Aorta (tissue), 5 donors: ENCODE results near the gene CEP112. TPM values are rescaled to one million over a fixed set of nuclear protein-coding genes. Genes with fewer than 3 reads are reported as not detected.

Experiments used
- ATAC-seq: fragments of 200-7000 bp; cut with Tn5 transposase; one replicate; pipeline ENCODE4 v1.9.1; 2022; ENCODE audit warnings: moderate library complexity; ENCODE audit not compliant: low FRiP score
- DNase-seq, 2 donors: peaks; one replicate each; pipeline ENCODE4 v3.0.0-alpha.2; 2020
- H3K27ac ChIP-seq, 2 donors: one replicate each; pipeline ENCODE4 v1.5.1; 2013; ENCODE audit warnings: low read length in 2 of 2, mild to moderate bottlenecking in 2 of 2, moderate library complexity in 2 of 2, control low read depth in 1 of 2, inconsistent platforms in 1 of 2, low read depth in 1 of 2
- H3K27me3 ChIP-seq, 2 donors: one replicate each; pipeline ENCODE4 v1.6.1; 2013; ENCODE audit warnings: control low read depth in 1 of 2, low read length in 1 of 2, mild to moderate bottlenecking in 1 of 2, moderate library complexity in 1 of 2; ENCODE audit not compliant: insufficient read depth in 2 of 2, control insufficient read depth in 1 of 2
- H3K36me3 ChIP-seq, 2 donors: one replicate each; pipeline ENCODE4 v1.6.1; 2013; ENCODE audit warnings: control low read depth in 1 of 2, low read length in 1 of 2, mild to moderate bottlenecking in 1 of 2; ENCODE audit not compliant: insufficient read depth in 2 of 2, control insufficient read depth in 1 of 2
- H3K4me1 ChIP-seq, 2 donors: one replicate each; pipeline ENCODE4 v1.6.1; 2013; ENCODE audit warnings: low read length in 2 of 2, control low read depth in 1 of 2, mild to moderate bottlenecking in 1 of 2, moderate library complexity in 1 of 2; ENCODE audit not compliant: insufficient read depth in 2 of 2, control insufficient read depth in 1 of 2
- H3K4me3 ChIP-seq, 2 donors: one replicate each; pipeline ENCODE4 v1.5.1; 2013; ENCODE audit warnings: low read length in 2 of 2, control low read depth in 1 of 2, mild to moderate bottlenecking in 1 of 2
- H3K9me3 ChIP-seq: one replicate; pipeline ENCODE4 v1.6.1; 2013; ENCODE audit warnings: mild to moderate bottlenecking, low read length; ENCODE audit not compliant: control insufficient read depth
- WGBS, 2 donors: extraction: QIAGEN DNeasy Blood & Tissue Kit; methylation state at CpG; one replicate each; pipeline ENCODE4 v1.1.7; 2013; 5-methylcytosine and 5-hydroxymethylcytosine counted together
- intact Hi-C, 2 donors: fragments of 100-400 bp; cut with DNase I; formaldehyde crosslinking; loops; one replicate each; pipeline versions ENCODE4 v1.14.2 to v1.15.0; 2022
- polyA plus RNA-seq, 2 donors: library from polyadenylated mRNA; stranded (reverse); fragments of 200-250 nt; gene quantifications; one replicate each; pipeline ENCODE4 v1.2.3, GENCODE V29; 2013
- total RNA-seq, 2 donors: library from RNA; stranded (reverse); fragmentation: NEBNext Ultra II Directional; extraction: Animal tissue kit (Norgen Biotek cat#: 25700); gene quantifications; one replicate each; pipeline ENCODE4 v1.2.1, GENCODE V29; 2021
- donor health status: healthy with polysubstance abuse.
- donor health status: Bipolar disorder and iron deficiency.
- donor health status: DM: no; HTN: no; CAD: no.
- donor health status: DM: no; HTN: no; CAD: no.
- donor health status: DM: yes; HTN: yes; CAD: no.

Gene CEP112
- total and polyA plus RNA-seq, 4 donors = 17.5 to 47.5 (median 30.7) TPM

DNA sequence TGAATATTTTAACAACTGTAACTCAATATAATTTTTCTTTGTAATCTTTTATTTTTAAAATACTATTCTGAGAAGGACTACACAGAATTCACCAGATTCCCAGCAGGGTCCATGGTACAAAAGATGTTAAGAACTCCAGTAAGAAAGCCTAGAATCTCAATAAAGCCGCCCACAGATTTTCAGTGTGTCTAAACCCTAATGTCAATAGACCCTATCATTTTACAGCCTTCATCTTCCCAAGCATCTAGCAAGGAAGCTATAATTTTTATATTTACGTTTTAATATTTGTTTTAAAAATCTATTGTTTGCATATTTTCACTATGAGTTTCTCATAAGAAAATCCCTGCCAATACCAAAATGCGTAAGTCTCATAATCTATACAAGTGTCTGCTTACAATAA, 148.5 kb downstream of the CEP112 start:
- no peaks in the 10 kb centered on the region for H3K9me3 ChIP-seq
- no peaks in the 10 kb centered on the region for H3K36me3 ChIP-seq
- no peak overlapping the region for H3K4me3 ChIP-seq
- no peaks in the 10 kb centered on the region for H3K4me1 ChIP-seq
- ATAC-seq (no peak), DNase-seq (no peak)
- intact Hi-C loops = no loop called here
- H3K27ac ChIP-seq = no peak overlapping the region
- 75 to 93% methylated on average over 3 of the region's 3 CpGs for WGBS, 2 donors
- no peaks in the 10 kb centered on the region for H3K27me3 ChIP-seq

DNA sequence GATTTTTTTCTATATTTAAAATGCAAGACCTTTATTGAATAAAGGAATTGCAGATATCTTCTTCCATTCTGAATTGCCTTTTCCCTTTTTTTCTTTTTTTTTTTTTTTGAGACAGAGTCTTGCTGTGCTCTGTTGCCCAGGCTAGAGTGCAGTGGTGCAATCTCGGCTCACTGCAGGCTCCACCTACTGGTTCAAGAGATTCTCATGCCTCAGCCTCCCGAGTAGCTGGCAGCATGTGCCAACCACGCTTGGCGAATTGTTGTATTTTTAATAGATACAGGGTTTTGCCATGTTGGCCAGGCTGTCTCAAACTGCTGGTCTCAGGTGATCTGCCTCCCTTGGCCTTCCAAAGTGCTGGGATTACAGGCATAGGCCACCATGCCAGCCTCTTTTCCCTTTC, 151.5 kb downstream of the CEP112 start:
- Histone ChIP-seq H3K4me1 (no peaks in the 10 kb centered on the region), H3K36me3 (no peaks in the 10 kb centered on the region), H3K4me3 (no peak overlapping the region), H3K27me3 (no peaks in the 10 kb centered on the region), H3K27ac (no peak overlapping the region), H3K9me3 (no peaks in the 10 kb centered on the region)
- intact Hi-C loops = no loop called here
- no peak for DNase-seq
- 58 to 60% methylated on average over 4 of the region's 4 CpGs for WGBS, 2 donors
- ATAC-seq = no peak

DNA sequence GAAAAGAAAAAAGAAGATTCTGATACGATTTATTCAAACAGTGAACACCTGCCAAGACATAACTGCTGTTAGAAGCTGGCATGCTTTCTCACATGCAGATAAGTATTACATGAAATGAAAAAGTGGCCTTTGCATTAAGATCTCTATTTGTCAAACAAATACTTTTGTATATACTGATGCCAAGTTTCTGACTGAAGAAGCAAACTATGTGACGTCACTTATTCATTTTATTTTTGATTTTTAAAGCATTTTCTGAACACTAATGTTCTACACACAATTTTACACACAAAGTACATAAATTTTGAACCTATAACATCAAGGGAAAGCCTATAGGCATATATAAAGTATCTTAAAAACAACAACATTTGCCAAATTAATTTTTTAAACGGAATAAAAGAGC, 153.8 kb downstream of the CEP112 start:
- Histone ChIP-seq H3K27ac (no peak overlapping the region), H3K36me3 (no peaks in the 10 kb centered on the region), H3K27me3 (no peaks in the 10 kb centered on the region), H3K4me3 (no peak overlapping the region), H3K4me1 (no peaks in the 10 kb centered on the region), H3K9me3 (no peaks in the 10 kb centered on the region)
- WGBS, 2 donors = 2 to 9% methylated on average over 3 of the region's 3 CpGs
- ATAC-seq (no peak), DNase-seq (no peak)
- intact Hi-C loops = no loop called here

DNA sequence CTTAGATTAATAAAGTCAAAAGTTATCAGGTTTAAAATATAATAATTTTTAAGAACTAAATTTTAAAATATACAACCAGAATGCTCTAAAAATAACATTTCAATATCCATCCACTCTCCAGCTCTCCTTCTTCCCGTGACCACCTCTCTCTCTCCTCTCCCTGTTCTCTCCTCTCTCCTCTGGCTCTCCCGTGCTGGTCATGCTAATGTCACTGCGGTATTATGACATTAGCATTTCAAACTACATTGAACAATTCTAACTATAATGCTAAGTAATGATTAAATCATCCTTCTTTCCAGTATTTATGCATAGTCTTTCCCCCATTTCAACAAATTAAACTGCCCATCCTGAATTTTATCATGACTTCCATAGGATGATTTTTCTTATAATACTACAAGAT, 154.7 kb downstream of the CEP112 start:
- Histone ChIP-seq H3K36me3 (no peaks in the 10 kb centered on the region), H3K4me3 (no peak overlapping the region), H3K27me3 (no peaks in the 10 kb centered on the region), H3K27ac (no peak overlapping the region), H3K4me1 (no peaks in the 10 kb centered on the region), H3K9me3 (no peaks in the 10 kb centered on the region)
- 96 to 97% methylated on average over 3 of the region's 3 CpGs for WGBS, 2 donors
- DNase-seq (no peak), ATAC-seq (no peak)
- intact Hi-C loops = no loop called here

DNA sequence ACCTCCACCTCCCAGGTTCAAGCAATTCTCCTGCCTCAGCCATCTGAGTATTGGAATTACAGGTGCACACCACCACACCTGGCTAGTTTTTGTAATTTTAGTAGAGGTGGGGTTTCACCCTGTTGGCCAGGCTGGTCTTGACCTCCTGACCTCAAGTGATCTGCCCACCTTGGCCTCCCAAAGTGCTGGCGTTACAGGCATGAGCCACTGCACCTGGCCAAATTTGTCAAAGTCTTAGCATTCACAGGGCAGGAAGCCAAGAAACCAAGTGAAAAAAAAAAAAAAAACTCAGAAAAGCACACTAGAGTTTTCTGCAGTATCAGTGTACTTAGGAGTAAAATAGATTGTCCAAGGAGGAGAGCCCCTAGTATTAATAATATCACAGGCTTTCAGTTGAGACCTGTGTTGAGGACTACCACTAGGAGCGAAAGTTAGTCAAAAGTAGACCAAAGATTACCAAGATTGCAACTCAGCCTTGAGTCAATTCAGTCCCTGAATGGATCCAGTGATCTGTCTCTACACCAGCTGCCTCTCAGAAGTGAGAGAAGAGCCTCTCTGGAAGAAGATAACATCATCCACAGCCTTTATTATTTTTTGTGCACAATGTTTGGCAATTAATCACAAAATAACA, 159.7 kb downstream of the CEP112 start:
- no peak overlapping the region for H3K27ac ChIP-seq
- H3K36me3 ChIP-seq = no peaks in the 10 kb centered on the region
- 77 to 81% methylated on average over 2 of the region's 2 CpGs for WGBS, 2 donors
- H3K4me1 ChIP-seq = no peaks in the 10 kb centered on the region
- ATAC-seq (no peak), DNase-seq (no peak)
- no peak overlapping the region for H3K4me3 ChIP-seq
- no peaks in the 10 kb centered on the region for H3K9me3 ChIP-seq
- intact Hi-C loops = no loop called here
- H3K27me3 ChIP-seq = no peaks in the 10 kb centered on the region

DNA sequence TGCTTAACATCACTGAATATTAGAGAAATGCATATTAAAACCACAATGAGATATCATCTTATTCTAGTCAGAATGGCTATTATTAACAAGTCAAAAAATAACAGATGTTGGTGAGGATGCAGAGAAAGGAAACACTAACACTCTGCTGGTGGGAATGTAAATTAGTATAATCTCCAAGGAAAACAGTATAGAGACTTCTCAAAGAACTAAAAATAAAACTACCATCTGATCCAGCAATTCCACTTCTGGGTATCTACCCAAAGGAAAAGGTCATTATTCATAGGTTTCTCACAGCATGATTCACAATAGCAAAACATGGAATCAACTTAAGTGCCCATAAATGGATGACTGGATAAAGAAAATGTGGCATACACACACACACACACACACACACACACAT, 166.4 kb downstream of the CEP112 start:
- H3K36me3 ChIP-seq = no peaks in the 10 kb centered on the region
- H3K4me3 ChIP-seq = no peak overlapping the region
- ATAC-seq (no peak), DNase-seq (no peak)
- no peaks in the 10 kb centered on the region for H3K9me3 ChIP-seq
- no peaks in the 10 kb centered on the region for H3K4me1 ChIP-seq
- intact Hi-C loops = no loop called here
- no peak overlapping the region for H3K27ac ChIP-seq
- no peaks in the 10 kb centered on the region for H3K27me3 ChIP-seq

DNA sequence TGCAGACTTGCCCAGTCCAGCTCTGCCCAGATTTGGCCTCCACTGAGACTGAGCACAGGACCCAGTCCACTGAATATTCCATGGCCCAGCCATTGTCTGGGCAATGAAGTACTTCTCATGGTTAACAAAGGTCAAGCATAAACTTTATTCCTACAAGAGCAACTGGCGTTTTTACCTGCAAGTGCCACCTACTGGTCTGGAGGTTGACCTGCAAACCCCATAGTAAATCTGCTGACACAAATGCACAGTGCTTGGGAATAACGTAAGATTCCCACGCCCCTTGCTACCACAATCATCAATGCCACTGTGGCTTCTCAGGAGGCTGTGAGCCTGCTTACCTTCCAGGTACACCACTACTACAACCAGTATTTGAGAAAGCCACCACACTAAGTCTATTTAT, 170.2 kb downstream of the CEP112 start:
- DNase-seq (no peak), ATAC-seq (no peak)
- no peaks in the 10 kb centered on the region for H3K27me3 ChIP-seq
- no peak overlapping the region for H3K27ac ChIP-seq
- no peaks in the 10 kb centered on the region for H3K4me1 ChIP-seq
- no peak overlapping the region for H3K4me3 ChIP-seq
- intact Hi-C loops = no loop called here
- H3K36me3 ChIP-seq = no peaks in the 10 kb centered on the region
- 63 to 66% methylated on average over 3 of the region's 3 CpGs for whole genome bisulfite sequencing, 2 donors
- H3K9me3 ChIP-seq = no peaks in the 10 kb centered on the region

DNA sequence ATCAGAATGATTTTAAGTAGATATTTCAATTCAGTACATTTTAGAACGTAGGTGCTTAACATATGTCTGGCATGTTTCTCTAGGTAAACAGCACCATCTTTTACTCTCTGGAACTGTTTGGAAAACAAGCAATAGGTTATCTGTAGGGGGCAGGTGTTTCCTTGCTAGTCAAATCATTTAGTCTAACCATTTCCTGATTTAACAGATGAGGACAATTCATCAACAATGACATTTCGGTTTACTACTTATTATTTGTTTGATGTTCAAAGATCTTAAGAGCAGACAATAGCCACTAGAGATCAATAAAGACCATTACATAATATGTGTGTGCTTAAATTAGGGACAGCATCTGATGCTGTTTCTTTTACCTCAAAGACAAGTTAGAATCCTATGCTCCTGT, 173.1 kb downstream of the CEP112 start:
- Histone ChIP-seq H3K9me3 (no peaks in the 10 kb centered on the region), H3K27me3 (no peaks in the 10 kb centered on the region), H3K4me1 (no peaks in the 10 kb centered on the region), H3K4me3 (no peak overlapping the region), H3K36me3 (no peaks in the 10 kb centered on the region), H3K27ac (no peak overlapping the region)
- intact Hi-C loops = no loop called here
- DNase-seq (no peak), ATAC-seq (no peak)
- WGBS, 2 donors = 67 to 89% methylated on average over 2 of the region's 2 CpGs

DNA sequence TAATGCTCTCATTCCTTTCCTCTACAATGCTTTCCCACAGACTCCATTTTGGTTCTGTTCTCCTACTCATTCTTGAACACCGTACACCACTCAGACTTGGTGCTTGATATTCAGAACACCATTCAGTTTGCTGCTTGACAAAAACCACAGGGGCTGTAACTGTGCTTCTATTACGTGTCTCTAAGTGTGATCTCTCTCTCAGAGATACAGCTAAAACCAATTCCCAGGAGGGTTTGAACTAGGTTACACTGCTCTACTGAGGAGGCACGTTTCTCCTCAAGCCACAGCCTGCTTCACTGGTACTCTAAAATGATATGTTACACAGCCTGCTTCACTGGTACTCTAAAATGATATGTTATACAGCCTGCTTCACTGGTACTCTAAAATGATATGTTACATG, 175.7 kb downstream of the CEP112 start:
- H3K27ac ChIP-seq = no peak overlapping the region
- 65 to 67% methylated on average over 3 of the region's 3 CpGs for WGBS, 2 donors
- DNase-seq = no peak
- no peaks in the 10 kb centered on the region for H3K27me3 ChIP-seq
- no peaks in the 10 kb centered on the region for H3K9me3 ChIP-seq
- no peaks in the 10 kb centered on the region for H3K4me1 ChIP-seq
- H3K36me3 ChIP-seq = no peaks in the 10 kb centered on the region
- intact Hi-C loops = no loop called here
- ATAC-seq = no peak
- no peak overlapping the region for H3K4me3 ChIP-seq
